OCI-M1 (cell line): Measurements from ENCODE around the gene AARS2.

ENCODE experiments used
- DNase-seq: peaks from one replicate; lab custom pipeline; 2025; lab: John Stamatoyannopoulos, UW

AARS2 gene

DNA sequence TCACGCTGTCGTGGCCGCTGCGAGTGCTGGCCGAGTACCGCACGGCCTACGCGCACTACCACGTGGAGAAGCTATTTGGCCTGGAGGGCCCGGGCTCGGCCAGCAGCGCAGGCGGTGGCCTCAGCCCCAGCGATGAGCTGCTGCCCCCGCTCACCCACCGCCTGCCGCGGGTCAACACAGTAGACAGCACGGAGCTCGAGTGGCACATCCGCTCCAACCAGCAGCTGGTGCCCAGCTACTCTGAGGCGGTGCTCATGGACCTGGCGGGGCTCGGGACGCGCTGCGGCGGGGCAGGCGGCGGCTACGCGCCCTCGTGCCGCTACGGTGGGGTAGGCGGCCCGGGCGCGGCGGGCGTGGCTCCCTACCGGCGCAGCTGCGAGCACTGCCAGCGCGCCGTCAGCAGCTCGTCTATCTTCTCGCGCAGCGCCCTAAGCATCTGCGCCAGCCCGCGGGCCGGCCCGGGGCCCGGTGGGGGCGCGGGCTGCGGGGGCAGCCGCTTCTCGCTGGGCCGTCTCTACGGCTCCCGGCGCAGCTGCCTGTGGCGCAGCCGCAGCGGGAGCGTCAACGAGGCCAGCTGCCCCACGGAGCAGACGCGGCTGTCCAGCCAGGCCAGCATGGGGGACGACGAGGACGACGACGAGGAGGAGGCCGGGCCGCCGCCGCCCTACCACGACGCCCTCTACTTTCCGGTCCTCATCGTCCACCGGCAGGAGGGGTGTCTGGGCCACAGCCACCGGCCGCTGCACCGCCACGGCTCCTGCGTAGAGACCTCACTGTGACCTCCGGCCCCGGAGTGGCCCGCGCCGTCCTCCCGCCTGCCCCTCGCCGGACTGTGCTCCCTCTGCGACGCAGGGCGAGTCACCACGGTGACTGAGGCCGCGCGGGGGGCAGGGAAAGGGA is 37.1 kb downstream of the AARS2 start:
- no peak for DNase-seq

DNA sequence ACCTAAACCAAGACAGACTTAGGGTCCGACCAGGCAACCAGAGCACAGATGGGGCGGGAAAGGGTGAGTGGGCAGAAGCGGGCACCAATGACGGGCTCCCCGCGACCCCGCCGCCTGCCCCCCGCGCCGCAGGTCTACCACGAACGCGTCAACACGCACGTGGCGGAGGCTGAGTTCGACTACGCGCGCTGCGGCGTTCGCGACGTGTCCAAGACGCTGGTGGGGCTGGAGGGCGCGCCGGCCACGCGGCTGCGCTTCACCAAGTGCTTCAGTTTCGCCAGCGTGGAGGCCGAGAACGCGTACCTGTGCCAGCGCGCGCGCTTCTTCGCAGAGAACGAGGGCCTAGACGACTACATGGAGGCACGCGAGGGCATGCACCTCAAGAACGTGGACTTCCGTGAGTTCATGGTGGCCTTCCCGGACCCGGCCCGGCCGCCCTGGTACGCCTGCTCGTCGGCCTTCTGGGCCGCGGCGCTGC is 37.8 kb downstream of the AARS2 start:
- DNase-seq = no peak

DNA sequence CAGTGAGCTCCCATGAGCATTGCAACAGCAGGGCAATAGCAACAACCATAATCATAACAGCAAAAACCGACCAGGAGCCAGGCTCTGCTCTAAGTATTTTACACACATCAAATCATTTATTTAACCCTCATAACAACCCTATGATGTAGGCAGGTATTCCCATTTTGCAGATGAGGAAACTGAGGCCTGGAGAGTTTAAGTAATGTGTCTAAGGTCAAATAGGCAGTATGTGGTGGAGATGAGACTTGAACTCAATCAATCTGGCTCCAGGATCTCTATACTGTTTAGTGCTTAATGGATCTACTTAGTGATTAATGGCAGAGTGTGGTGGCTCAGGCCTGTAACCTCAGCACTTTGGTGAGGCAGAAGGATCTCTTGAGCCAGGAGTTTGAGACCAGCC is 39.5 kb downstream of the AARS2 start:
- DNase-seq = no peak

DNA sequence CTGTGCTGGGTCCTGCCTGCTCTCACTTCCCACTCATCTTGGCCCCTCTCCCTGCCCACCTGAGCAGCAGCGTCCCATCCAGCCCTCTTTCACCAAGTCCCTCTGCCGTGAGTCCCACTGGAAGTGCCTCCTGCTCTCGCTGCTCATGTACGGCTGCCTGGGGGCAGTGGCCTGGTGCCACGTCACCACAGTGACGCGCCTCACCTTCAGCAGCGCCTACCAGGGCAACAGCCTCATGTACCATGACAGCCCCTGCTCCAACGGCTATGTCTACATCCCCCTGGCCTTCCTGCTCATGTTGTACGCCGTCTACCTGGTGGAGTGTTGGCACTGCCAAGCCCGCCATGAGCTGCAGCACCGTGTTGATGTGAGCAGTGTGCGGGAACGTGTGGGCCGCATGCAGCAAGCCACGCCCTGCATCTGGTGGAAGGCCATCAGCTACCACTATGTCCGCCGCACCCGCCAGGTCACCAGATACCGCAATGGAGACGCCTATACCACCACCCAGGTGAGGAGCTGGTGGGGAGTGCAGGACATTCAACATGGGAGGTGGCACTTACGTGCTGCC is 40.1 kb downstream of the AARS2 start:
- DNase-seq = no peak

DNA sequence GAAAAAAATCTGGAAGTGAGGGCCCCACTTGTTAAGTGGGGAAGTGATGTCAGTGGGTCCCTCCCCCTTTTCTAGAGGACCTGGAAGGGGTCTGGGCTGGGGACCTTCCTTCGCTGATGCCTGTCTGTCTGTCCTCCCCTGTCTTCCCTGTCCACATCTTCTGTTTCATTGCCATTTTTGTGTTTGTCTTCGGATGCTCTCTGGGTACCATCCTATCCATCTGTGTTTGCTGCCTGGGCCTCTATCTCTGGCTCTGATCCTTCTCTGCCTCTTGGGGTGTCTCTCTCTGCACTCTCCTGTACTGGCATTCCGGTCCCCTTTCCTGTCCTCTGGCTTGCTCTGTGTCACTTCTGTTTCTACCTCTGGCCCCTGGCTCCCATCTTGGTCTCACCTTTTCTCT is 40.6 kb downstream of the AARS2 start:
- DNase-seq = no peak

DNA sequence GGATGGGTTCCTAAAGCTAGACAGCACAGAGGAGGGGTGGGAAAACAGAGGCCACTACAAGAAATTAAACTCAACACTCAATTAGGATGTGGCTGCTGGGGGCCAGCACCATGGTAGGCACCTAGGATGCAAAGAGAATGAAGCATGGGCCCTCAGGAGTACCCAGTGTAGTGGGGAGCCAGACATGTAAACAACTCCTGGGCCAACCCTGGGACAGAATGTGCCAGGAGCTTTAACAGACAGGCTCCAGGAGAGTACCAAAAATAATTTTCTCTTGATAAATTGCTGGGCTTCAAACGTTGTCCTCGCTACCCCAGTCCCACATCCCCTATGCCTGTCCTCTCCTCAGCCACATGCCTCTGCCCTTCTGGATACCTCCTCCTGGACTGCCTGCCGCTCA is 41.2 kb downstream of the AARS2 start:
- DNase-seq = no peak

DNA sequence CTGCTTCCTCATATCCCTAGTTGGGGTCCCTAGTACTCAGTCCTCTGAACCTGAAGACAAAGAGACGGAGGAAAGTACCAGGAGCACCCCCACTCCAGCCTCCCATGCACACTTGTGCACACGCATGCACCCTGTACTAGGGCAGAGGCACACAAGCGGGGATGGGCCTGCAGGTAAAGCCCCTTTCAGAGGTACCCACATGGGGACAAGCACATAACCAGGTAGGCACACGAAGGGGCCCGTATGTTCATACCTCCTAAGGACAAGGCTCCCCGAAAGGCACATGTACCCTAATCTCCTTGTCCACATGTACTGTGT is 41.8 kb downstream of the AARS2 start:
- DNase-seq = no peak

DNA sequence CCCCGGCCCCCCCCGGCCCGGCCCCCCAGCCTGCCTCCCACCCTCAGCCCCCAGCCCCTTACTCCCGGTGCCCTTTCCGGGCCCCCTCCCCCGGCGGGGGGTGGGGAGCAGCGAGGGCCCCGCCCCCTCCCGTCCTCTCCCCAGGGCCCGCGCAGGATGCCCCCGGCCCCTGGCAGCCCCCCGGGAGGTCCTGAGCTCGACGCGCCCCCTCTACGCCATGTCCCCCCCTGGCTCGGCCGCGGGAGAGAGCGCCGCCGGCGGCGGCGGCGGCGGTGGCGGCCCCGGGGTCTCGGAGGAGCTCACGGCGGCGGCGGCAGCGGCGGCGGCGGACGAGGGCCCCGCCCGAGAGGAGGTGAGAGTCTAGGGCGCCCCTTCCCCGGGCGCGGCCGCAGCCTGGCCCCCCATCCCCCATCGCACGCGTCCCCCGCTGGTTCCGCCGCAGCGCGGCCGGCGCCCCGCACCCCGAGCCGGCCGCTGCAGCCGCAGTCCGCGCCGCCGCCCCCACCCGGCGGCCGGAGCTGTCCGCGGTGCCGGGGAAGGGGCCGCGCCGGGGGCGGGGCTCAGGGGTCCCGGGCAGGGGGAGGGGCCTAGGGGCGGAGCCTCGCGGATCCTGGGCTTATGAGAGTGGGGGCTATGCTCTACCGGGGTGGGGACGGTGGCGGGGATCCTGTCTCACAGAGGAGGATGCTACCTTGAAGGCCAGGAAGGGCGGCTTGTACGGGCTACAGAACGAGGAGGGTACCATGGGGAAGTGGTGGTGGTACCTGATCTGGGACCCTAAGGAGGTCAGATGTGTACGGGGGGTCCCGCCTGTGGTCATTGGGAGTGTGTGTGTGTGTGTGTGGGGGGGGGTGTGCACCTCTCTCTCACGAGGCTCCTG is 42.4 kb downstream of the AARS2 start:
- DNase-seq = no peak

DNA sequence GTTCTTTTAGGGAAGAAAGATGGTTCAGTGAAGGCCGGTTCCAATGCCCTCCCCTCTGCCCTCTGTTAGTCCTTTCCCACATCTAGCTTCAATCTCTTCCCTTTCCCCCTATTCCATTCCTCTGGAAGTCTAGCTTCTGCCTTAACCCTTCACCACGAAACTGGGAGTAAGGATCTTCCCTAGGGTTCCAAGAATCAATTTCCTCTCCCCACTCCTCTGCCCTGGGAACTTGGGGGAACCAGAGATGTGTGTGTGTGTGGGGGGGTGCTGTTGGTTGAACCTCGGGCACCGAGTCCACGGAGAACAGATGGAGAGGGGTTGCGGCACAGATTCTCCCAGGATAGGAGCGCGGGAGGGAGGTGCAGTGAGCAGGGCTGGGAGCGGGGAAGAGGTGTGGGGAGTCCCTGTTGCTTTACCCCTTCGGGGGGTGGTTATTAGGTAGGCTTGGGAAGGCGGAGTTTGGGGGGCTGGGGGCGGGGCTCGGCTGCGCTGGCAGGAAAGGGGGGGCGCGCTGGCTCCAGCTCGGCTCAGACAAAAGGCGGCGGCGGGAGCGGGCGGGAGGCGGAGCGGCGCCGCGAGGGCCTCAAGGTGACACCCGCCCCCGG is 43.1 kb downstream of the AARS2 start, which contains the start of gene TMEM151B:
TSS of gene TMEM151B (plus strand) at position 530 of the 605 bp plus-strand sequence. CDS start 293 bp downstream, outside the sequence.
- no peak for DNase-seq

DNA sequence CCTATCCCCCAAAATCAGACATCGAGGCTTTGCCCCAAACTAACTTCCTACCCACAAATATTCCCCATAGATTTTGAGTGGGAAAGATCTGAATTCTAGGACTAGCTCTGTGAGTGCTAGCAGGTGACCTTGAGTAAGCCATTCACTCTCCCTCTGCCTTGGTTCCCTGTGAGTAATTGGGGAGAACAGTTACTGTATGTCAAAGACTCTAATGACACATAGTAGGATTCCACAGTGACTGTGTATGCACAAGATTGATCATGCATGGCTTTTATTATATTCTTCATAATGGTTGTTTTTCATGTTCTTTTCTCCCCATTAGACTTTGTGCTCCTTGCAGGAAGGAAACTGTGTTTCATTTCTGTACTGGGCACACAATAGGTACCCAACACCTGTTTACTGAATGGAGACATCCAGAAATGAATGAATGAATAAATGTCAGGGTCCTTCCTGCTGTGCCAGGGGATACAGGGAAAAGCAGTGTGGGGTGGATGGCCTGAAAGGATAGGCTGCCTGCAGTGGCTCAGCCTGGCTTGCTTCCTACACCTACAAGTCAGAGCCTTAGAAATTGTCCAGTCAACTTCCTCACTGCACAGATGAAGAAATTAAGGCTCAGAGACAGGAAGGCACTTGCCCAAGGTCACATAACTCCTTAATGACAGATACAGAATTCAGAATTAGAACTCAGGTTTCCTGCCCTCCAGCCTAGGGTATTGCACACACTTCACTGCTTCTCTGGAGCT is 43.8 kb downstream of the AARS2 start:
- DNase-seq = no peak

DNA sequence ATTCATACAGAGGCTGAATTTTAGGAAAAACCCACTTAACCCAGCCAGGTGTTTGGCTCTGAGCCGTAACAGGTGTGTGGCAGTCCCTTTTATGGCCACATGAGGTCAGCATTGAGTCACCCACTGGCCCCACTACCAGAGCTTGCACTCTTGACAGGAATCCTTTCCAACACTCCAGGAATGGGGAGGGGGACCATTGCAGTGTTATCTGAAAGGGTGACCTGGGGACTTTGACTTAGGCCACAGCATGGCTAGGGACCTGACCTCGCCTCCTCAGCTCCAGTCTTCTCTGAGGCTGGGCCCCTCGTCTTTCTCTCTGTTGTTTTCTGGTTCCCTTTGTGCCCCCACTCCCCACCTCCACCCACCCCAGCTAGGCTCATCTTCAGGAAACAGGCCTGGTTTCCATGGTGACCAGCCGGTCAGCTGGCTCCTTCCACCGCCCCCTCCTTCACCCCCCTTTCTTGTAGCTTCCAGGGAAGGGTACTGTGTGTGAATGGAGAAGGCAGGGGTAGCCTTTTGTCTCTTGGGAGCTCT is 45.0 kb downstream of the AARS2 start:
- DNase-seq = peak; percentile 78

DNA sequence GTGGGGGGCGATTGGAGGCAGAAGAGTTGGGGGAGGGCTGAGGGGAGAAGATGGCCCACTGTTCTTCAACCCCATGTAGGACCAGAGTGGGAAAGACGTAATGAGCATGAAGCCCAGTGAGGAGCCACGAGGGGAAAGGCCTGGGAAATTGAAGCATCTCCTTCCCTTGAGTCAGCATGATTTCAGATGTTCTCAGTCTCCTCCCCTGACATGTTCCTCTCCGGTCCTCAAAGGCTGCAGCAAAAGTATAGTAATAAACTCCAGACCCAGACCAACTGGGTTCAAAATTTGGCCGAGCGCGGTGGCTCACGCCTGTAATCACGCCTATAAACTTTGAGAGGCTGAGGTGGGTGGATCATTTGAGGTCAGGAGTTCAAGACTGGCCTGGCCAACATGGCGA is 45.9 kb downstream of the AARS2 start:
- DNase-seq = no peak

DNA sequence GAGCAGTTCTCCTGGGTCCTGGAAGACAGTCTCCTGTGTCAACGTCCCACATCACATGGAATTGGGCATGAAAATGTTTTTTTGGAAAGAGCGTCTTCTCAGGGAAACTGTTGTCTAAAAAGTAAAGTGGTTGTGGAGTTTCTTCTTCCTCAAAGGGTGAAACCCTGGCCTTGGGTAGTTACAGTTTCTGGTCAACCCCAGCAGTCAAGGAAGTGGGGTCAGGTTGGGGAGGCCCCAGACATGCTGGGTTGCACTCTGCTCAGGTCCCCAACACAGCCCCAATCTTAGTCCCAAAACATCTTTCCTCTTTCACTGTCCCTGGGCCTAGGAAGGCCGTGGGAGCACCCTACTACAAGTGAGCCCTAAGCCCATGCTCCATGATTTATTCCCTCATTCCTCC is 46.8 kb downstream of the AARS2 start:
- DNase-seq = no peak

DNA sequence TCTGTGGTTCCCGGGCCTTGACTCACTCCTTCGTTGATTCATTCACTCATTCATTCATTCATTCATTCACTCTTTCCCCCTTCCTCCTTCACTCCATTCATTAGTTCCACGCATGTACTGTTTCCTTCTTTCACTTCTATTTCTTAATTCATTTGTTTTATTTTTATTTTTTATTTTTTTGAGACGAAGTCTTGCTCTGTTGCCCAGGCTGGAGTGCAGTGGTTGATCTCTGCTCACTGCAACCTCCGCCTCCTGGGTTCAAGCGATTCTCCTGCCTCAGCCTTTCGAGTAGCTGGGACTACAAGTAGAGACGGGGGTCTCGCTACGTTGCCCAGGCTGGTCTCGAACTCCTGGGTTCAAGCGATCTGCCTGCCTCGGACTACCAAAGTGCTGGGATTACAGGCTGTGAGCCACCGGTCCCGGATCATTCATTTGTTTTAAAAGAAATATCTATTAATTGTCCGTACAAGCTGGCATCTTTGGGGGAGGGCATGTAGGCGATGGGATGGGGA is 47.4 kb downstream of the AARS2 start:
- no peak for DNase-seq

DNA sequence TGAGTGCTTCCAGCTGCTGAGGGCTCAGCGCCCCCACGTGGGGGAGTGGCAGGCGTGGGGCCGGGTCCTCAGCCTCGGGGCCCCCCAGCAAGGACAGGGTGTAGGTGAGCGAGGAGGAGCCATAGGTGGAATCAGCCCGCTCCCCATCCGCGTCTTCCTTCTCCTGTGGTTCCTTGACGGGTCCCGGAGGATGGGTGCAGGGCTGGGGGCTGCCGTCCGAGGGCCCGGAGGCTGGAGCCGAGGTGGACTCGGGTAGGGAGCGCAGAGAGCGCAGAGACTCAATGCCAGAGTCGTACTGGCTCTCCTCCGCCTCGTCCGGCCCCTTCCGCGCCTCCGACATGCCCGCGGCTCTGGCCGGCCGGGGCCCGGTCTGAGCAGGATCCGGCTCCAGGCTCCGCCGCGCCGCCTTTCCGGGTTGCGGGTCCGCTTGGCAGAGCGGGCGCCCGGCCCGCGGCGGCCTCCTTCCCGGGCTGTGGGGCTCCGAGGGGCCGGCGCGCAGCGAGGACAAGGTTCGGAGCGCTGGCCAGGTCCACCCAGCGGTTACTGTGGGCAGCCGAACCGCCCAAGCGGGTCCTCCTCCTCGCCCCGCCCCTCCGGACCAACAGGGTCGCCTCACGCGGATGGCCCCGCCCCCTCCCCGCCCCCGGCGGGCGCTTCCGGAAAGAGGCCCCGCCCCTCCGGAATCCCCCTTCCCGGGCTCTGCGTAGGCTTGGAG is 48.0 kb downstream of the AARS2 start, which contains the start of gene NFKBIE:
TSS of gene NFKBIE (minus strand) at position 545 of the 715 bp plus-strand sequence. CDS start at position 340, 205 bp downstream.
- DNase-seq = peak; percentile 96

DNA sequence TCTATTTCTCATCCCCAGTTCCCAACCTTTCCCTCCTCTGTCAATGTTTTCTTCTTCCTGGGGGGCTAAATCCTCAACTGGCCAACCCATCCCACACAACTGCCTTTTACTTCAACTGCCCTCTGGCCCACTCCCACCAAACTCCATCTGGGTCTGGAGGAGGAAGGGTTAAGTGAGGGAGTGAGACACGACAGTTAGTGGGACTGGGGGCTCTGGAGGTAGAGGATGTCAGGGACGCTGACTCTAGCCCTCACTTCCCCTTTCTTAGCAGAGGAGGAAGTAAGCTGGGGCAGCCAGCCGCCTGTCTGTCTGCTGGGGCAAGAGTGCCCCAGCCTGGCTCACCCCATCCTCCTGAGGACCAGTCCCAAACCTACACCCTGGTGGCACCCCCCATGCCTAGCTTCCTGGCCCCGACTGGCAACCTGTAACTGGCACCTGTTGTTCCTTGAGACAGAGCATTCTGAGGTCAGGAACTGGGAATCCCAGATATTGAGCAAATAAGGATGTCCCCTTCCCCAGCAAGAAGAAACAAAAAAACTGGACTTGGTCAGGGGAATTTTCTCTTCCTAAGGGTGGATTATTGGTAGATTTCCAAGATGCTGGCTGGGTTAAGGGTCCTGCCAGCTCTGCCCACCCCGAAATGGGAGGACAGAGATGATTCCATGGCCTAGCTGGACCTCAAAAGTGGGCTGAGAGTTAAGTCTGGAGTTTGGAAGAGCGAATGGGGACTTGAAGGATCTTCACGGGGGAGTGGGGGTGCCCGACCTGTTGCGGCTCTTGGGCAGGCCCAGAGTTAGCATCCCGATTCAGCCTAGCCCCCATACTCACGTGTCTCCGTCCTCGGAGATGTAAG is 48.8 kb downstream of the AARS2 start:
- DNase-seq = peak; percentile 90

DNA sequence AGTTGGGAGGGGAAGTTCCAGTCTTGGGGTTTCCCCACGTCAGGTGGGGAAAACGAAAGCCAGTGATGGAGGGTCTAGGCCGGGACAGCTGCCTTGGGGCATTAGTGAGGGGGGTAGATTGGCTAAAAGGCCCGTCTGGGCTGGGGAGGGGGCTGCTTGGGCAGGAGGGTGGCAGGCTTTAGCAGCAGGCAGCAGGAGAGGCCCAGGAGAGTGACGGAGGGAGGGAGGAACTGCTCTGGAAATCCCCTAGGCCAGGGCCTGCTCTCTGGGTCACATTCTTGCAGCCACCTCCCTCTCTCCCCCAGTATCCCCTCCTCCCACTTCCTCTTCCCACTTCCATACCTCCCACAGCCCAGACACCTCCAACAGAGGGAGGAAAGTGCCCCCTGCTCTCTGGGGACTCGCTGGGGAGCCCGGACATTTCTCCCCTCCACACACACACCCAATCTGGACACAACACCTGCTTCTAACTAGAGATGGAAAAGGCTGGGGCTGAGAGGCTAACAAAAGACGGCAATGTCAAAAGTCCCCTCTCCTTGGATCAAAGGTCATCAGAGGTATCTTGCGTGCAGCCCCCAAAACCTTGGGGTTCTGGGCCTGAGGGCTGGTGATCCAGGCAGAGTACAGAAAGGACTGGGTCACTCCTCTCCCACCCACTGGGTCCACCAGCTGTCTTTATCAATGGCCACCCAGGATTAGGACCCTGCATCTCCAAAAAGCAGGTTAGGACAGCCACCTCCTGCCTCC is 49.6 kb downstream of the AARS2 start:
- DNase-seq = peak; percentile 62
